Right forelimb (tissue), 1 donor: Measurements from ENCODE around the gene MYBBP1A.

Source experiments
- DNase-seq: peaks from one replicate; pipeline ENCODE4 v3.0.0-alpha.2; 2018

Gene MYBBP1A

GRCh38 chr17:4547118-4547906 lies 7.9 kb downstream of the MYBBP1A start:
- DNase-seq = no peak

GRCh38 chr17:4545217-4545951 lies 9.8 kb downstream of the MYBBP1A start:
- no peak for DNase-seq

- no peak for DNase-seq
Observed at GRCh38 chr17:4544951-4545216, 10.3 kb downstream of the MYBBP1A start.

- DNase-seq = no peak
Observed at GRCh38 chr17:4544135-4544950, 10.8 kb downstream of the MYBBP1A start.

GRCh38 chr17:4543557-4544026 lies 11.6 kb downstream of the MYBBP1A start:
- DNase-seq = no peak

- DNase-seq = no peak
Observed at GRCh38 chr17:4542726-4543191, 12.4 kb downstream of the MYBBP1A start.

- no peak for DNase-seq
Observed at GRCh38 chr17:4542003-4542725, 13.0 kb downstream of the MYBBP1A start.

GRCh38 chr17:4541328-4542002 lies 13.7 kb downstream of the MYBBP1A start:
- no peak for DNase-seq

GRCh38 chr17:4540687-4541327 lies 14.4 kb downstream of the MYBBP1A start:
- DNase-seq = no peak

GRCh38 chr17:4540224-4540651 lies 14.9 kb downstream of the MYBBP1A start:
- no peak for DNase-seq

GRCh38 chr17:4539576-4540223 lies 15.5 kb downstream of the MYBBP1A start:
- no peak for DNase-seq

- no peak for DNase-seq
Observed at GRCh38 chr17:4539025-4539424, 16.2 kb downstream of the MYBBP1A start.

GRCh38 chr17:4538236-4539002 lies 16.8 kb downstream of the MYBBP1A start:
- DNase-seq = no peak

GRCh38 chr17:4537451-4538235 lies 17.5 kb downstream of the MYBBP1A start:
- no peak for DNase-seq

GRCh38 chr17:4536742-4537411 lies 18.3 kb downstream of the MYBBP1A start:
- DNase-seq = no peak

- no peak for DNase-seq
Observed at GRCh38 chr17:4536259-4536741, 18.9 kb downstream of the MYBBP1A start.

- no peak for DNase-seq
Observed at GRCh38 chr17:4535667-4536258, 19.4 kb downstream of the MYBBP1A start.
